Superior temporal gyrus (tissue), 1 donor: ENCODE results near the gene LIMA1.

Experiments used
- DNase-seq: peaks from one replicate; pipeline ENCODE4 v3.0.0-alpha.2; 2016; ENCODE audit errors: extremely low spot score

The LIMA1 gene

GRCh38 chr12:50129290-50129689, 154.0 kb downstream of the LIMA1 start:
- no peak for DNase-seq

DNA sequence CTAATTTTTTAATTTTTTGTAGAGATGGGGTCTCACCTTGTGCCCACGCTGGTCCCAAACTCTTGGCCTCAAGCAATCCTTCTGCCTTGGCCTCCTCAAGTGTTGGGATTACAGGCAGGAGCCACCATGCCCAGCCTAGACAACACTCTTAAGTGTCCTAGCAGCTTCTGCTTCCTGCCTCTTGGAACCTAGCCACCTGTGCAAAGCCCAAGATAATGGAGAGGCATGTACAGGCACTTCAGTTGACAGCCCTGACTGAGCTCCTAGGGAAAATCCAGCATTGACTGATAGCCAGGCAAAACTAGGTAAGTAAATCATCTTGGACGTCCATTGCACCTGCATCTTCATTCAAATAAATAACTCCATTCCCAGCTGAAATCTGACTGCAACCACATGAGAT, 155.8 kb downstream of the LIMA1 start:
- no peak for DNase-seq
